HEK293 (cell line): Measurements from ENCODE around the gene SUGP2.

Experiments used
- CTCF ChIP-seq: fragments of 450-650 bp; formaldehyde crosslinking; IDR thresholded peaks from 2 replicates; pipeline ENCODE4 v1.5.1; 2016; ENCODE audit warnings: missing biosample characterization, missing genetic modification characterization
- MYNN ChIP-seq: fragments of 450-650 bp; formaldehyde crosslinking; IDR thresholded peaks from 2 replicates; pipeline ENCODE4 v1.5.1; 2016; ENCODE audit warnings: missing biosample characterization, missing genetic modification characterization, borderline replicate concordance
- TF ChIP-seq, protein P1 (sequence below): fragments of 450-650 bp; formaldehyde crosslinking; IDR thresholded peaks from 2 replicates; pipeline ENCODE4 v1.5.1; 2016; ENCODE audit warnings: missing biosample characterization, missing genetic modification characterization, low read depth

GRCh38 chr19:18978616-18979015 is 54.7 kb downstream of the SUGP2 start:
- no peak for TF ChIP-seq CTCF
- TF ChIP-seq, protein P1, sequence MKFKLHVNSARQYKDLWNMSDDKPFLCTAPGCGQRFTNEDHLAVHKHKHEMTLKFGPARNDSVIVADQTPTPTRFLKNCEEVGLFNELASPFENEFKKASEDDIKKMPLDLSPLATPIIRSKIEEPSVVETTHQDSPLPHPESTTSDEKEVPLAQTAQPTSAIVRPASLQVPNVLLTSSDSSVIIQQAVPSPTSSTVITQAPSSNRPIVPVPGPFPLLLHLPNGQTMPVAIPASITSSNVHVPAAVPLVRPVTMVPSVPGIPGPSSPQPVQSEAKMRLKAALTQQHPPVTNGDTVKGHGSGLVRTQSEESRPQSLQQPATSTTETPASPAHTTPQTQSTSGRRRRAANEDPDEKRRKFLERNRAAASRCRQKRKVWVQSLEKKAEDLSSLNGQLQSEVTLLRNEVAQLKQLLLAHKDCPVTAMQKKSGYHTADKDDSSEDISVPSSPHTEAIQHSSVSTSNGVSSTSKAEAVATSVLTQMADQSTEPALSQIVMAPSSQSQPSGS = no peak
- no peak for TF ChIP-seq MYNN (tag by site-specific recombination)
